ENCODE data around the gene PRND. TPM values are rescaled to one million over a fixed set of nuclear protein-coding genes. Genes with fewer than 3 reads are reported as not detected.

Gene PRND
- total and polyA plus RNA-seq, 2 of the 13 experiments (the other 11 are each of a cell fraction or from before 2014, with no cell fraction given) = not detected

DNA sequence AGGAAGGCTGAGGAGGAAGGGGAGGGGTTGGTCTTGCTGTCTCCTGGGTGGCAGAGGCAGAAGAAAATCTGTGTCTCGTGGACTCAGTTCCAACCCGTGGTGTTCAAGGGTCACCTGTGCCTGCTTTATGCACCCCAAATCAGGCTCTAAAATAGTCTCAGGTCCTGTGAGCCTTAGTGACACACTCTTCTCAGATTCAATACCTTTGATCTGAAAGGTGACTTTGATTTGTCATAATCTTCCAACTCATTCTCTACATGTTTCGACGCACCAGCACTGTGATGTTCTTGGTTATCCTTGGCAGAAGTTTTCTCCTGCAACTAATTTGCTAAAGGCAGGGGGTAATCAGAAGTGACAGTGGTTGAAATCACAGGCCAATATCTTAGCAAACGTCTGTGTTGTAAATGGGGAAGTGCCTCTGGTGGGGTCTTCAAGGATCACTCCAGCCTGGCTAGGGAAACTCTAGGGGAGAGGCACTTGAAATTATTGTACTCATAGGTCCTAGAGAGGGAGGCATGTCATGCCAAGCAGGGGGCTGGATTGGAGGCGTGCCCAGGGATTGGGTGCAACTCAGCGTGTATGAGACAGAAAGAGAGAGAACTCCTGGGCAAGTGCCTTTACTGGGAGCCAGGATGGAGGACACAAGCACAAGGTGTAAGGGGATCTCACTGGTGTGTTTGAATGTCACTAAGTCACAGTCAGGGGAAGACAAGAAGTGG lies 19.0 kb upstream of the PRND start:
- Histone ChIP-seq H3K4me2 (ENCODE audit: low read depth, low read length) (no peak overlapping the region), H3K9ac (ENCODE audit: insufficient read depth, low read depth, low read length) (no peak overlapping the region), H3K27me3 (ENCODE audit: control insufficient read depth in 1 of 2, insufficient read depth in 2 of 2, low read length in 2 of 2) (peaks cover 0 to 23% of the 10 kb centered on the region in 2 experiments; a peak in 4 of 5 replicates), H3K27ac (ENCODE audit: extremely low read length, insufficient read depth, low read length) (no peak overlapping the region), H3K9me3 (ENCODE audit: low read length) (no peaks in the 10 kb centered on the region), H4K20me1 (ENCODE audit: insufficient read depth, low read length) (no peaks in the 10 kb centered on the region), H3K4me1 (ENCODE audit: insufficient read depth, low read length) (peaks cover 16% of the 10 kb centered on the region), H3K36me3 (replicated peaks in 1 of 2; ENCODE audit: control insufficient read depth in 1 of 2, insufficient read depth in 2 of 2, low read length in 2 of 2) (peaks cover 12 to 23% of the 10 kb centered on the region in 2 experiments), H3K4me3 (replicated peaks in 1 of 3; ENCODE audit: insufficient read depth in 1 of 3, low read depth in 2 of 3, low read length in 3 of 3) (no peak overlapping the region), H3K79me2 (ENCODE audit: insufficient read depth, low read length) (peaks cover 8% of the 10 kb centered on the region), H2AFZ (ENCODE audit: low read length) (no peak overlapping the region)
- WGBS (ENCODE audit: low lambda C conversion rate) = 90% methylated on average over 7 of the region's 7 CpGs
- no peak for FAIRE-seq
- ChIA-PET CTCF (ENCODE audit: low intra/inter-chr PET ratio, low total read pairs) (no interaction called here), POLR2A (no interaction called here)
- BruUV-seq (replicated peaks) = no TSS peak
- ATAC-seq = peak; percentile 18
- intact Hi-C loops (cut with micrococcal nuclease; ENCODE audit: unreplicated experiment) = no loop called here
- in situ Hi-C loops (cut with HindIII; ENCODE audit: extremely low pct_ligation_motif_present, low pct_unique_long_range_greater_than_20kb) = no loop called here
- DNase-seq (ENCODE audit: low spot score) = no peak
- TF ChIP-seq, protein P1, sequence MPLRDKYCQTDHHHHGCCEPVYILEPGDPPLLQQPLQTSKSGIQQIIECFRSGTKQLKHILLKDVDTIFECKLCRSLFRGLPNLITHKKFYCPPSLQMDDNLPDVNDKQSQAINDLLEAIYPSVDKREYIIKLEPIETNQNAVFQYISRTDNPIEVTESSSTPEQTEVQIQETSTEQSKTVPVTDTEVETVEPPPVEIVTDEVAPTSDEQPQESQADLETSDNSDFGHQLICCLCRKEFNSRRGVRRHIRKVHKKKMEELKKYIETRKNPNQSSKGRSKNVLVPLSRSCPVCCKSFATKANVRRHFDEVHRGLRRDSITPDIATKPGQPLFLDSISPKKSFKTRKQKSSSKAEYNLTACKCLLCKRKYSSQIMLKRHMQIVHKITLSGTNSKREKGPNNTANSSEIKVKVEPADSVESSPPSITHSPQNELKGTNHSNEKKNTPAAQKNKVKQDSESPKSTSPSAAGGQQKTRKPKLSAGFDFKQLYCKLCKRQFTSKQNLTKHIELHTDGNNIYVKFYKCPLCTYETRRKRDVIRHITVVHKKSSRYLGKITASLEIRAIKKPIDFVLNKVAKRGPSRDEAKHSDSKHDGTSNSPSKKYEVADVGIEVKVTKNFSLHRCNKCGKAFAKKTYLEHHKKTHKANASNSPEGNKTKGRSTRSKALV (CRISPR knock-in tag; IDR thresholded peaks at IDR 0.05) = no peak
- no peak for TF ChIP-seq RXRA (CRISPR knock-in tag; IDR thresholded peaks at IDR 0.05)
- no peak for TF ChIP-seq DMAP1 (CRISPR knock-in tag; IDR thresholded peaks at IDR 0.05)
- no peak for TF ChIP-seq ZNF205 (CRISPR knock-in tag; IDR thresholded peaks at IDR 0.05)
- TF ChIP-seq, protein P2, sequence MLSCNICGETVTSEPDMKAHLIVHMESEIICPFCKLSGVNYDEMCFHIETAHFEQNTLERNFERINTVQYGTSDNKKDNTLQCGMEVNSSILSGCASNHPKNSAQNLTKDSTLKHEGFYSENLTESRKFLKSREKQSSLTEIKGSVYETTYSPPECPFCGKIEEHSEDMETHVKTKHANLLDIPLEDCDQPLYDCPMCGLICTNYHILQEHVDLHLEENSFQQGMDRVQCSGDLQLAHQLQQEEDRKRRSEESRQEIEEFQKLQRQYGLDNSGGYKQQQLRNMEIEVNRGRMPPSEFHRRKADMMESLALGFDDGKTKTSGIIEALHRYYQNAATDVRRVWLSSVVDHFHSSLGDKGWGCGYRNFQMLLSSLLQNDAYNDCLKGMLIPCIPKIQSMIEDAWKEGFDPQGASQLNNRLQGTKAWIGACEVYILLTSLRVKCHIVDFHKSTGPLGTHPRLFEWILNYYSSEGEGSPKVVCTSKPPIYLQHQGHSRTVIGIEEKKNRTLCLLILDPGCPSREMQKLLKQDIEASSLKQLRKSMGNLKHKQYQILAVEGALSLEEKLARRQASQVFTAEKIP (CRISPR knock-in tag; IDR thresholded peaks at IDR 0.05; ENCODE audit: borderline replicate concordance) = no peak
- no peak for TF ChIP-seq HOXA3 (CRISPR knock-in tag; IDR thresholded peaks at IDR 0.05)
- TF ChIP-seq, protein P3, sequence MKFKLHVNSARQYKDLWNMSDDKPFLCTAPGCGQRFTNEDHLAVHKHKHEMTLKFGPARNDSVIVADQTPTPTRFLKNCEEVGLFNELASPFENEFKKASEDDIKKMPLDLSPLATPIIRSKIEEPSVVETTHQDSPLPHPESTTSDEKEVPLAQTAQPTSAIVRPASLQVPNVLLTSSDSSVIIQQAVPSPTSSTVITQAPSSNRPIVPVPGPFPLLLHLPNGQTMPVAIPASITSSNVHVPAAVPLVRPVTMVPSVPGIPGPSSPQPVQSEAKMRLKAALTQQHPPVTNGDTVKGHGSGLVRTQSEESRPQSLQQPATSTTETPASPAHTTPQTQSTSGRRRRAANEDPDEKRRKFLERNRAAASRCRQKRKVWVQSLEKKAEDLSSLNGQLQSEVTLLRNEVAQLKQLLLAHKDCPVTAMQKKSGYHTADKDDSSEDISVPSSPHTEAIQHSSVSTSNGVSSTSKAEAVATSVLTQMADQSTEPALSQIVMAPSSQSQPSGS (CRISPR knock-in tag; IDR thresholded peaks at IDR 0.05) = no peak
- no peak for TF ChIP-seq ZNF264 (CRISPR knock-in tag; IDR thresholded peaks at IDR 0.05)
- TF ChIP-seq GATA4 (IDR thresholded peaks at IDR 0.05; ENCODE audit: borderline replicate concordance, low read depth) = no peak
- no peak for TF ChIP-seq PRPF4 (IDR thresholded peaks at IDR 0.05; ENCODE audit: low read depth, low read length, poor library complexity, severe bottlenecking)
- TF ChIP-seq PHF20 (CRISPR knock-in tag; IDR thresholded peaks at IDR 0.05) = no peak
- peak; percentile 39; the same call in 1 of the 2 replicates for TF ChIP-seq POLR2G (IDR thresholded peaks at IDR 0.05; ENCODE audit: low read depth, low read length)
- no peak for TF ChIP-seq ZSCAN31 (CRISPR knock-in tag; IDR thresholded peaks at IDR 0.05; ENCODE audit: low read depth)
- no peak for TF ChIP-seq CENPX (CRISPR knock-in tag; IDR thresholded peaks at IDR 0.05)
- TF ChIP-seq, protein P4, sequence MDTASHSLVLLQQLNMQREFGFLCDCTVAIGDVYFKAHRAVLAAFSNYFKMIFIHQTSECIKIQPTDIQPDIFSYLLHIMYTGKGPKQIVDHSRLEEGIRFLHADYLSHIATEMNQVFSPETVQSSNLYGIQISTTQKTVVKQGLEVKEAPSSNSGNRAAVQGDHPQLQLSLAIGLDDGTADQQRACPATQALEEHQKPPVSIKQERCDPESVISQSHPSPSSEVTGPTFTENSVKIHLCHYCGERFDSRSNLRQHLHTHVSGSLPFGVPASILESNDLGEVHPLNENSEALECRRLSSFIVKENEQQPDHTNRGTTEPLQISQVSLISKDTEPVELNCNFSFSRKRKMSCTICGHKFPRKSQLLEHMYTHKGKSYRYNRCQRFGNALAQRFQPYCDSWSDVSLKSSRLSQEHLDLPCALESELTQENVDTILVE (CRISPR knock-in tag; IDR thresholded peaks at IDR 0.05) = no peak
- 0 out of 2 replicates have a peak, but pooled peaks have one; percentile 7 for TF ChIP-seq CREB1 (IDR thresholded peaks at IDR 0.05)
- no peak for TF ChIP-seq CREB1 (CRISPR knock-in tag; IDR thresholded peaks at IDR 0.05)

Measured in HepG2 (cell line).